ENCODE measurements around the gene PLCE1.

The PLCE1 gene

GRCh38 chr10:93995182-93995581 is 1.5 kb downstream of the PLCE1 start:
- DNase-seq: no peak

GRCh38 chr10:93995598-93996271 is 2.0 kb downstream of the PLCE1 start:
- no peak for DNase-seq

DNA sequence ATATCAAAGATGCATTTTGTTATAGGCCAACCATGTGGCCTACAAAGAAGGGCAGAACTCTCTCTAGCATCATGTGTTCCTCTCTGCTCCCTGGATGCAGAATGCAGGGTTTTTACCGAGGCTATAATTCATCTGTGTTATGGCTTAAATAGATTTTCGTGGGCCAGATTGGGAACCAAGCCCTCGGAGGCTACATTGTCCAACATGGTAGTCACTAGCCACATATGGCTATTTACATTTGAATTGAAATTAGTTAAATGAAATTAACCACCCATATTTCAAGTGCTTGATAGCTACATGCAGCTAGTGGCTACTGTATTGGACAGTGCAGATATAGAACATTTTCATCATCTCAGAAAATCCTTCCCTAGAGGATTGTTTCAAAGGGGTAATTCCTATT is 2.8 kb downstream of the PLCE1 start:
- DNase-seq: no peak

DNA sequence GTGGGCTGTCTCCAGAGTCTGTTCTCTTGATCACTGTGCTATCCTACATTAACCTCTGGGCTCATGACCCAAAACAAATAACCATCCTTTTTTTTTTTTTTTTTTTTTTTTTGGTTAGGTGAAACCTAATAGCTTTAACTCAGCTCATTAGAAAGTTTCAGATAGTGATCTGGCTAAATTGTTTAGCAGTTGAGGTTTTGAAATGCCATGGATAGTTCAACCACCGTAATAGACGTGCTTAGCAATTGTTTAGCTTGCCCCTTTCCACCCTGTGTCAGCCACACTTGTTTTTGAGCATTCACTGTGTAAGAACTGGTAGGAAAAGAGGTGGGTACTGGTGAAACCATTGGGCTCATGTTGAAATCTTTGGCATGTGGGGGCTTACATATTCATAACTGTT is 3.8 kb downstream of the PLCE1 start:
- DNase-seq: no peak

DNA sequence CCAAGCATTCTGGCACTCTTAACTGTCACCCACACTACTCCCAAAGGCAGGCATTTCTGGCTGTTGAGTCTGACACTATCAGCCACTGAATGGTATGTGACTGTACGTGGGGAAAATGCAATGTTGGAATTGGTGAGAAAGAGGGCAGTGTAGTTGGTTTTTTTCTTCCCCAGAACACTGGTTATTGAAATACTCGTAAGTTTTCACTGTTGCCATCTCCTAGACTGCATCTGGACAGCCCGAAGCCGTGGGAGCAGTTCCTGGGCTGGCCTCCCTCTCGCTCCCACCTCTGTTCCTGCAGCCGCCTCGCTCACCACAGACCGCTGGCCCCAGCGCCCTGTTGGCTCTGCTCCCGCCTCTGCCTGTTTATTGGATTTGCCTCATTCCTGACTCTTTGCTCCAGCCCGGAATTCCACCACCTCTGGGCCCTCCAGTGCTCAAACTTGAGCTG is 5.7 kb downstream of the PLCE1 start:
- no peak for DNase-seq

DNA sequence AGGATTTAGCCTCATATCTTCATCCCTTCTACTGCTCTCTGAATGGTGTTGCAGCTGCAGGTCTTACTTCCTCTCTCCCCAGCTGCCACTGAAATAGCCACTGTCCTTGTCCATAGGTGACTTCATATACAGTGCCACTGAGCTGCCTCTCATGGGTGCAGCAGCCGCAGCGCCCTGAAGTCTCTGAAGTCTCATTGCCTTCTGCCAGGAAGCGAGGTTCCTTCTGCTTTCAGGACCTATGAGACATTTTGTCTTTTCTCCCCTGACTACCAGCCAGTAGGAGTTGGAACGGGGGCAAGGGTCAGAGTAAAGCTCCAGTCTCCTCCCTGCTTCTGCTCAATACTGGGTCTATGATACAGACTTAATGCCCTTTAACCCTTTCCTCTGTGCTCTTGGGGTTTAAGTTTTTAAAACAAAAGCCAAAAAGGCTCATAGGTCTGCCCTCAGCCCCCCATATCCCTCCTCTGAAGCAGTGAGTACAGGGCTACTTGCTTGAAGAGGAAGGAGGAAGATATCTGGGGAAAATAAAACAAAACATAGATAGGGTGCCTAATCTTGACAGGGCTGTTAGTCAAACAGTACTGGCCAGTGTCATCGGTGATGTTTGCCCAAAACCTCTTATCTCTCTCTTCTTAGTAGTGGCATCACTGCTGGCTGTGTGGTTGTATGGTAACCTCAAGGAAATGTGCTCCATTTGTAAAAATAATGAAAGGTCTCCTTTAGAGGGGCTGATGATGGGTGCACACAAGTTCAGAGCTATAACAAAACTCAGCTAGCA is 7.1 kb downstream of the PLCE1 start:
- DNase-seq: no peak

- DNase-seq: no peak
Measured at GRCh38 chr10:94001416-94001810, 7.7 kb downstream of the PLCE1 start.

DNA sequence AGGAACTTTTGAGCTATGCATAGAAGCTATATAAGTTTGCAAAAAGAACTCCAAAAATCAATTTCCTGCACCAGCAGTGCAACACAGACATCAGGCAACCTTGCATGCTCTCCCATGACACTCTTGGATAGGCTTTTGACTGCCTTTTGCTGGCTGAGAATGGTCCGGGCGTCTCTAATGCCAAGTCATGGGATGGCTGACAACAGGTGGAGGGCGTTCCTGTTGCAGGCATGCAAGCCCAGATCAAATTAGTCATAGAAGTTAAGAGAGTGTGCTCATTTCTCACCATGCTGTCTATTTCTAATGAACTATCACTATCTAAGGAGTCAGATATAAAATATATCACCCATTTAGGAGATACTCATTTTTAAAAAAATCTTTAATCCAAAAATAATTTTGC is 8.4 kb downstream of the PLCE1 start:
- DNase-seq: no peak

DNA sequence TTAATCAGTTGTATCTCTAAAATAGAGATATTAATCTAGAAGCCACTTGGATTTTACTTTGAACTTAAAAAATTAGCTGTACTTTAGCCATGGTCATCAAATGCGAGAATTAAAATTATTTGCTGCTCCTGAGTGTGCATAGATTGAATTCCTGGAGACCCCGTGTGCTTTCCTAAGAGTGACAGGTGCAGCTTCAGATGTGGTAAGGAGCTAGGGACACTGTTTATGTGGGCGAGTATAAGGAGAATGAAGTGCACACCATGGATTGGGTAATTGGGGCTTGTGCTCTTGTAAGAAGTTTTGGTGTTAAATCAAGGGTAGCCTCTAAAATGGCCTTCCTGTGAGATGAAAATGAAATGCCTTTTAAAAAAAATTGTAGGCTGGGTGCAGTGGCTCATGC is 9.8 kb downstream of the PLCE1 start:
- no peak for DNase-seq

GRCh38 chr10:94005050-94005449 is 11.3 kb downstream of the PLCE1 start:
- no peak for DNase-seq

DNA sequence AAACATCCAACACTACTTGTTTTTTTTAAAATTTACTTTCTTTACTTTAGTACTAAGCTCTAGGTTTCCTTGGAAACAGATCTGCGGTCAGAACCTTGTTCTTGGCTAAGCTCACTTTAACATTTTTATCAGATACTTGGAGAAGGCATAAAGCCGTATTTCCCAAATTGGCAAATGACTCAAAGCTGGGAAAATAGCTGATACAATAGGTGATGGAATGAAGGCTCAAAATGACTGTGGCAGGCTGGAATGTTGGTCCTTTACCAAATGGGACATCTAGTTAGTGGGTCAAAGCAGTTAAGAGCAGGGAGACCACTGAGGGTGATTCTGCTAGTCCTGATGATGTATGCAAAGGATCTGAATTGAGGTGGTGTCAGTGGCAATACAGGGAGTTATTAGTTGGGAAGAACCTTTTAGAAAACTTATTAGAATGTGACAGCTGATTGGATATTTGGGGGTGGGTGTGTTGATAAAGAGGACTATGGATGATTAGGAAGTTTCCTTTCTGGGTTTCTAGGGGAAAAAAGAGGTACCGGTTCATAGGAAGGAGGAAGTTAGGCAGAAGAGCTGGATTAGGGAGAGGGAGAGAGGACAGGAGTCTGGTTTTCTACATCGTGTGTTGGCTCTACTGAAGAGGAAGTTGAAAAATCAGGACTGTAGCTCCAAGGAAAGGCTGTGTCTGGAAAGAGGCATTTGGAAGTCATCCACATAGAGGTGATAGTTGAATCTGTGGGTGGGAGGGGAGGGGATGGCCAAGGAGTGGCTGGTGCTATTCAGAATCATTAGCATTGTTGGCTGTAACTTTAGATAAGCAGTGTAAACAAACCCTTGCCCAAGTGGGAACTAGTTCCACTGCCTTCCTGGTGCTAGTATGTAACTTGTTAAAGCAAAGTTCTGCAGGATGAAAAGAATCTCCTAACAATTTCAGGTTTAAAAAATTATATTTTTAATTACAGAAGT is 13.1 kb downstream of the PLCE1 start:
- no peak for DNase-seq

DNA sequence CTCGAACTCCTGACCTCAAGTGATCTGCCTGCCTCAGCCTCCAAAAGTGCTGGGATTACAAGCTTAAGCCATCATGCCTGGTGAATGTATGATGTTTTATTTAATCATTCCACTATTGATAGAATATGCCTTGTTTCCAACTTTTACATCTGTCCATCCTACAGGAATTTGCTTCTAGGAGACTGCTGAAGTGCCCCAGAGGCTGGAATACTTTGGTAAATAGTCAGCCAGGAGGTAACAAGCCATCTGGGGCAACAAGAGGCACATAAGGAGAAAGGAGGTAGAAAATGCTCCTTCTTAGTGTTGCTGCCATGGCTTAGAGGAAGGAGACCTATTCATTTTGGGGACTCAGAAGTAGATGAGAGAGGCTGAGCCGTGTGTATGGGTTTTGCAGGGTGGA is 14.8 kb downstream of the PLCE1 start:
- DNase-seq: no peak

DNA sequence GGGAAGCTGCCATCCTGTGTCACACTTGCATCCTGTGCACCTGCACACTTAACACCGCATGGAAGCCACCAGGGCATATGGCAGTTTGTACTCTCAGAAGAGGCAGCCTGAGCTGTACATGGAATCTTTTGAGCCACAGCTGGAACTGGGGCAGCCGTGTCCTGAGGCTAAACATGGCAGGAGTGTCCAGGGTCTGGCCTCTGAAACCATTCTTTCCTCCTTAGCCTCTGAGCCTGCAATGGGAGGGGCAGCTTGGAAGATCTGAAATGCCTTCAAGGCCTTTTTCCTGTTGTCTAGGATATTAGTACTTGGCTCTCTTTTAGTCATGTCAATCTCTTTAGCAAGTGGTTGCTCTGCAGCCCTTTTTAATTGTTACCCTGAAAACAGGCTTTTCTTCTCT is 16.4 kb downstream of the PLCE1 start:
- DNase-seq: no peak

GRCh38 chr10:94010886-94011285 is 17.2 kb downstream of the PLCE1 start:
- DNase-seq: no peak

GRCh38 chr10:94011296-94011695 is 17.6 kb downstream of the PLCE1 start:
- DNase-seq: no peak

- DNase-seq: no peak
Measured at GRCh38 chr10:94012834-94013233, 19.1 kb downstream of the PLCE1 start.

DNA sequence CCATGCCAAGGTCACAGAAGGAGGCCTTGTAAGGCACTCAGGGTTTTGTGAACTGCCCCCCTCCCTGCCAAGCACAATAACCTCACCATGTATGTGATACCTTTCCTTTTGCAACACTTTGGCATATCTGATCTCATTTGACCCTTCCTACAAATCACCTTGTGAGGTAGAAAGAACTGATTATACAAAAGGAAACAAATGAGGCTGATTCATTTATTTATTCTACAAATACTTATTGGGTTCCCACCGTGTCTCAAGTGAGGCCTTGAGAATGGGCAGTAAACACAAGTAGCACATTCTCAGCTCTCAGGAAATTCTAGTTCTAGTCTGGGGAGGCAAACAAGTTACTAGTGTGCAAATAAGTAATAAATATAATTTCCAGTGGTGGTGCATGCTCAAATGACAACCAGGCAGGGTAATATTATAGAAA is 19.6 kb downstream of the PLCE1 start:
- no peak for DNase-seq

DNA sequence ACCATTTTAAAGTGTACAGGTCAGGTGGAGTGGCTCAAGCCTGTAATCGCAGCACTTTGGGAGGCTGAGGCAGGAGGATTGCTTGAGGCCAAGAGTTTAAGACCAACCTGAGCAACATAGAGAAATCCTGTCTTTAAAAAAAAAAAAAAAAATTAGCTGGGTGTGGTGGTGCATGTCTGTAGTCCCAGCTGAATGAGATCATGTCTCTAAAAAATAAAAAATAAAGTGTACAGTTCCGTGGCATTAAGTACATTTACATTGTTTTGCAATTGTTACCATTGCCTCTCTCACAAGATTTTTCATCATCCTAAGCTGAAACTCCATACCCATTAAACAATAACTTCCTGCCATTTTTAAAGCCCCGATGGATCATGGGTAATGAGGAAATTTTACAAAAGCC is 20.6 kb downstream of the PLCE1 start:
- DNase-seq: no peak

- no peak for DNase-seq
Measured at GRCh38 chr10:94016727-94017714, 23.3 kb downstream of the PLCE1 start.

- no peak for DNase-seq
Measured at GRCh38 chr10:94018107-94018506, 24.4 kb downstream of the PLCE1 start.

GRCh38 chr10:94023906-94024305 is 30.2 kb downstream of the PLCE1 start:
- DNase-seq: no peak

DNA sequence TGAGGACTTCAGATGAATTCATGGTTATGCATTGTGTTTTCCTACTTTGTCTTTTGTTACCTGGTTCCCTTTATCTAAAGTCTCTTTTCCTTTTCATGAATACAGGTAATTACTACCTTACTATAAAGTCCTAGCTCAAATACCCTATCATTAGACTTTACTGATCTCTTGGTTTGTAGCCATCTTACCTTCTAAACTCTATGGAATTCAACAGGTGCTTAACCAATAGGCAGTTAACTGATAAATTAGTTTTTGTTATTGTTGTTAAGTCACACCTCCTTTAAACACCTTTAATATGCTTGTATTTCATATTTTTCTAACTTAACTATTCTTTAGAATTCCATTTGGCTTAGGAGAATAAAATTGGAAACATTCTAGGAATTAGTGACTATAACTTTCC is 30.7 kb downstream of the PLCE1 start:
- DNase-seq: no peak
